PFSK-1 (cell line): ENCODE measurements around the gene BMP7.

Source experiments
- POLR2AphosphoS5 ChIP-seq: IDR thresholded peaks from 2 replicates; pipeline ENCODE4 v1.6.1; 2012; ENCODE audit warnings: low read depth, mild to moderate bottlenecking, control low read depth, low read length, moderate library complexity
- REST ChIP-seq, 2 experiments: IDR thresholded peaks; 2 replicates each; pipeline versions ENCODE4 v1.6.1 to v1.8.0; 2011 to 2012; ENCODE audit warnings: low read depth in 2 of 2, low read length in 2 of 2, control low read depth in 1 of 2, inconsistent platforms in 1 of 2, mild to moderate bottlenecking in 1 of 2, moderate library complexity in 1 of 2; ENCODE audit not compliant: insufficient read depth in 1 of 2
- SIN3A ChIP-seq: IDR thresholded peaks from 2 replicates; pipeline ENCODE4 v1.6.1; 2012; ENCODE audit warnings: mild to moderate bottlenecking, low read length, moderate library complexity, borderline replicate concordance; ENCODE audit not compliant: insufficient read depth

- no peak for TF ChIP-seq POLR2AphosphoS5
- no peak for TF ChIP-seq SIN3A
- no peak for TF ChIP-seq REST (IDR thresholded peaks at IDR 0.05; ENCODE audit: insufficient read depth in 1 of 2, low read depth in 2 of 2, low read length in 2 of 2)
These were observed 2.9 kb upstream of the BMP7 start for GRCh38 chr20:57269148-57269984.
